Type B pancreatic cell (in vitro differentiated cells): ENCODE results near the gene EPHB1. TPM values are rescaled to one million over a fixed set of nuclear protein-coding genes. Genes with fewer than 3 reads are reported as not detected.

Experiments used
- DNase-seq: peaks from one replicate; pipeline ENCODE4 v3.0.0; 2021; ENCODE audit warnings: mixed read lengths; ENCODE audit not compliant: unreplicated experiment; ENCODE audit errors: extremely low spot score
- H3K27ac Mint-ChIP-seq: 2 replicates; pipeline ENCODE4 v1.8.0; 2021; ENCODE audit warnings: mild to moderate bottlenecking, mixed read lengths
- H3K27me3 Mint-ChIP-seq: 2 replicates; pipeline ENCODE4 v1.8.0; 2021; ENCODE audit warnings: mixed read lengths
- H3K36me3 Mint-ChIP-seq: 2 replicates; pipeline ENCODE4 v1.8.0; 2021; ENCODE audit warnings: mixed read lengths
- H3K4me1 Mint-ChIP-seq: one replicate; pipeline ENCODE4 v1.8.0; 2021; ENCODE audit warnings: mixed read lengths; ENCODE audit not compliant: unreplicated experiment
- H3K4me3 Mint-ChIP-seq: 2 replicates; pipeline ENCODE4 v1.8.0; 2021; ENCODE audit warnings: mild to moderate bottlenecking, mixed read lengths
- H3K9me3 Mint-ChIP-seq: 2 replicates; pipeline ENCODE4 v1.8.0; 2021; ENCODE audit warnings: mixed read lengths
- CTCF ChIP-seq: fragments of 200-600 bp; sonication (generic); conservative IDR thresholded peaks from 2 replicates; pipeline ENCODE4 v1.5.0; 2021; ENCODE audit warnings: antibody characterized with exemption, mild to moderate bottlenecking
- total RNA-seq: library from RNA; stranded (reverse); gene quantifications from 2 replicates; pipeline ENCODE4 v1.2.1, GENCODE V29; 2021; ENCODE audit warnings: low replicate concordance

The EPHB1 gene
- total RNA-seq, 1 donor from 2014 or later: 9.1 TPM

DNA sequence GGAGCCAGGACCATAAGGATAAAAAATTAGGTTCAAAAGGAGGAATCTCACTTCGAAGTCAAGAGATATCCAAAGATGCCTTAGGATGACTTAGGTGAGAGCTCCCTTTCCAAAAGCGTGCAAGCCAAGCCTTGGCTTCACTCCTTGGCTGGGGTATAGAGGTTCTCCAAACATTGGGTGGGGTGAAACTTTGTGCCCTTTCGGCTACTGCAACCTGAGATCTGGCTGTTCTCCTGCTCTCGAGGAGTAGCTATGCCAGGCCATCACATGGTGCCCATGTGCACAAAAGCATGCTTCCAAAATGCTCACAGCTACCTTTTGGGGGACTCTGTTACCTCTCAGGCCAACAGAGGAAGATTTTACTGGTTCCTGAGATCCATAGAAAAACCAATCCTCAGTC lies 373.8 kb downstream of the EPHB1 start:
- DNase-seq: no peak
- peaks cover 25% of the 10 kb centered on the region for H3K27me3 Mint-ChIP-seq
- no peaks in the 10 kb centered on the region for H3K4me1 Mint-ChIP-seq
- H3K27ac Mint-ChIP-seq: no peak overlapping the region
- H3K9me3 Mint-ChIP-seq: no peaks in the 10 kb centered on the region
- H3K4me3 Mint-ChIP-seq: no peak overlapping the region
- H3K36me3 Mint-ChIP-seq: no peaks in the 10 kb centered on the region
- no peak for TF ChIP-seq CTCF

GRCh38 chr3:135169651-135170050 lies 374.6 kb downstream of the EPHB1 start:
- Mint-ChIP-seq H3K4me3 (no peak overlapping the region), H3K27me3 (peaks cover 25% of the 10 kb centered on the region), H3K27ac (no peak overlapping the region), H3K4me1 (no peaks in the 10 kb centered on the region), H3K36me3 (no peaks in the 10 kb centered on the region), H3K9me3 (no peaks in the 10 kb centered on the region)
- DNase-seq: no peak
- no peak for TF ChIP-seq CTCF

- H3K4me1 Mint-ChIP-seq: no peaks in the 10 kb centered on the region
- no peak overlapping the region for H3K4me3 Mint-ChIP-seq
- TF ChIP-seq CTCF: no peak
- peaks cover 29% of the 10 kb centered on the region for H3K27me3 Mint-ChIP-seq
- DNase-seq: no peak
- H3K9me3 Mint-ChIP-seq: no peaks in the 10 kb centered on the region
- no peaks in the 10 kb centered on the region for H3K36me3 Mint-ChIP-seq
- H3K27ac Mint-ChIP-seq: no peak overlapping the region
Measured at GRCh38 chr3:135170732-135171131, 375.7 kb downstream of the EPHB1 start.

GRCh38 chr3:135172191-135172869 lies 377.3 kb downstream of the EPHB1 start:
- H3K27ac Mint-ChIP-seq: no peak overlapping the region
- H3K9me3 Mint-ChIP-seq: no peaks in the 10 kb centered on the region
- no peak for DNase-seq
- no peaks in the 10 kb centered on the region for H3K4me1 Mint-ChIP-seq
- TF ChIP-seq CTCF: no peak
- peaks cover 32% of the 10 kb centered on the region for H3K27me3 Mint-ChIP-seq
- no peak overlapping the region for H3K4me3 Mint-ChIP-seq
- no peaks in the 10 kb centered on the region for H3K36me3 Mint-ChIP-seq

DNA sequence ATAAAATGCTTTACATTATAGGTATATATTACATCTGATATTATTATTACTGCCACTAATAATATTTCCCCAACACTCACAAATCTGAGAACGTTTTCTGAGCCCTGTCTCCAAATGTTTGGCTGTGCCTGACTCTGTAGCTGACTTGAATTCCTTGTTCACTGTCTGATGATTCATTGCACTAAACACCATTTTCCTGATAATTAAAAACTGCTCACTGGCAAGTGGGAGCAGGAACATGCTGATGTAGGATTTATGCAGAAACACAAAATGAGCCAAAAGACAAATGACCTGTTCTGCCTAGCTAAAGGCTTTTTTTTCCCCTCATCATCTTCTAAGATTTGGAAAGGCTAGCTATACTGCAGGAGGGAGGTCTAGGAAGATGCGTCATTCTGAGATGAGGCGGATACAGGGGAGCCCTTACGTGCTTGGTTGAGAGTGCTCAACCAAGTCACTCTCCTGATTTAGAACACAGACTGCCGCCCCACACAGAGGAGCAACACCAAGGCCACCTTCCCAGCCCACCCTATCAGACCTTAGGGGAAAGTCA lies 380.7 kb downstream of the EPHB1 start:
- TF ChIP-seq CTCF: no peak
- Mint-ChIP-seq H3K27ac (no peak overlapping the region), H3K36me3 (no peaks in the 10 kb centered on the region), H3K4me3 (no peak overlapping the region), H3K27me3 (peaks cover 15% of the 10 kb centered on the region), H3K9me3 (no peaks in the 10 kb centered on the region), H3K4me1 (no peaks in the 10 kb centered on the region)
- no peak for DNase-seq
